GM21737 (cell line): ENCODE measurements around the gene MUC2.

Experiments used
- ATAC-seq: cut with Tn5 transposase; IDR thresholded peaks from one replicate; pipeline ENCODE4 v1.9.1; 2021; ENCODE audit warnings: mild to moderate bottlenecking, moderate library complexity; ENCODE audit not compliant: unreplicated experiment

MUC2 gene

GRCh38 chr11:1050581-1051355 lies 23.9 kb upstream of the MUC2 start:
- ATAC-seq, result no peak

GRCh38 chr11:1051356-1052132 lies 23.1 kb upstream of the MUC2 start:
- no peak for ATAC-seq

GRCh38 chr11:1052133-1053011 lies 22.3 kb upstream of the MUC2 start:
- no peak for ATAC-seq

GRCh38 chr11:1053121-1053901 lies 21.4 kb upstream of the MUC2 start:
- no peak for ATAC-seq

GRCh38 chr11:1054143-1055108 lies 20.2 kb upstream of the MUC2 start:
- ATAC-seq, result no peak

GRCh38 chr11:1055109-1055703 lies 19.5 kb upstream of the MUC2 start:
- ATAC-seq, result no peak

- no peak for ATAC-seq
These were observed 18.5 kb upstream of the MUC2 start for GRCh38 chr11:1055990-1056771.

- ATAC-seq, result no peak
These were observed 16.9 kb upstream of the MUC2 start for GRCh38 chr11:1057806-1058205.

- ATAC-seq, result no peak
These were observed 14.9 kb upstream of the MUC2 start for GRCh38 chr11:1059759-1060158.

- ATAC-seq, result no peak
These were observed 14.3 kb upstream of the MUC2 start for GRCh38 chr11:1060410-1060809.

- ATAC-seq, result no peak
These were observed 13.6 kb upstream of the MUC2 start for GRCh38 chr11:1060852-1061616.

GRCh38 chr11:1062075-1062820 lies 12.4 kb upstream of the MUC2 start:
- ATAC-seq, result no peak

GRCh38 chr11:1064167-1064566 lies 10.5 kb upstream of the MUC2 start:
- no peak for ATAC-seq

- ATAC-seq, result no peak
These were observed 6.7 kb upstream of the MUC2 start for GRCh38 chr11:1067812-1068496.

GRCh38 chr11:1069740-1070139 lies 4.9 kb upstream of the MUC2 start:
- ATAC-seq, result no peak
